ENCODE results near the gene MAP2K7. TPM values are rescaled to one million over a fixed set of nuclear protein-coding genes. Genes with fewer than 3 reads are reported as not detected.

The MAP2K7 gene
- polyA plus RNA-seq, 1 donor (not counting 4 experiments of a cell fraction or from before 2014, with no cell fraction given): 8.4 TPM

GRCh38 chr19:7859831-7860713 lies 43.6 kb upstream of the MAP2K7 start:
- Histone ChIP-seq H3K36me3 (ENCODE audit: control insufficient read depth in 2 of 2, extremely low read depth in 1 of 2, insufficient read depth in 2 of 2, low read length in 2 of 2) (peaks cover 0 to 8% of the 10 kb centered on the region in 2 experiments), H3K79me2 (ENCODE audit: control insufficient read depth, insufficient read depth, low read length) (no peaks in the 10 kb centered on the region), H3K9me1 (ENCODE audit: control insufficient read depth, extremely low read depth, insufficient read depth, low read length) (no peaks in the 10 kb centered on the region), H3K9me3 (ENCODE audit: control insufficient read depth, low read depth, low read length) (no peaks in the 10 kb centered on the region), H3K4me1 (ENCODE audit: control insufficient read depth, extremely low read depth, insufficient read depth, low read length) (peaks cover 3% of the 10 kb centered on the region), H3K4me3 (ENCODE audit: control insufficient read depth in 2 of 3, extremely low read depth in 1 of 3, insufficient read depth in 2 of 3, low read depth in 1 of 3, low read length in 3 of 3) (no peak overlapping the region), H3K4me2 (ENCODE audit: control insufficient read depth, extremely low read depth, insufficient read depth, low read depth, low read length) (no peak overlapping the region), H3K27ac (ENCODE audit: control insufficient read depth, insufficient read depth, low read length) (no peak overlapping the region), H3K9ac (ENCODE audit: control insufficient read depth, extremely low read depth, insufficient read depth, low read length) (no peak overlapping the region), H4K20me1 (ENCODE audit: control insufficient read depth, extremely low read depth, insufficient read depth, low read length) (no peaks in the 10 kb centered on the region), H2AFZ (ENCODE audit: control insufficient read depth, low read length) (no peak overlapping the region), H3K27me3 (ENCODE audit: control insufficient read depth, extremely low read depth, insufficient read depth, low read length) (no peaks in the 10 kb centered on the region)
- TF ChIP-seq, protein P1, sequence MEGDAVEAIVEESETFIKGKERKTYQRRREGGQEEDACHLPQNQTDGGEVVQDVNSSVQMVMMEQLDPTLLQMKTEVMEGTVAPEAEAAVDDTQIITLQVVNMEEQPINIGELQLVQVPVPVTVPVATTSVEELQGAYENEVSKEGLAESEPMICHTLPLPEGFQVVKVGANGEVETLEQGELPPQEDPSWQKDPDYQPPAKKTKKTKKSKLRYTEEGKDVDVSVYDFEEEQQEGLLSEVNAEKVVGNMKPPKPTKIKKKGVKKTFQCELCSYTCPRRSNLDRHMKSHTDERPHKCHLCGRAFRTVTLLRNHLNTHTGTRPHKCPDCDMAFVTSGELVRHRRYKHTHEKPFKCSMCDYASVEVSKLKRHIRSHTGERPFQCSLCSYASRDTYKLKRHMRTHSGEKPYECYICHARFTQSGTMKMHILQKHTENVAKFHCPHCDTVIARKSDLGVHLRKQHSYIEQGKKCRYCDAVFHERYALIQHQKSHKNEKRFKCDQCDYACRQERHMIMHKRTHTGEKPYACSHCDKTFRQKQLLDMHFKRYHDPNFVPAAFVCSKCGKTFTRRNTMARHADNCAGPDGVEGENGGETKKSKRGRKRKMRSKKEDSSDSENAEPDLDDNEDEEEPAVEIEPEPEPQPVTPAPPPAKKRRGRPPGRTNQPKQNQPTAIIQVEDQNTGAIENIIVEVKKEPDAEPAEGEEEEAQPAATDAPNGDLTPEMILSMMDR (optimal IDR thresholded peaks at IDR 0.05 in 1 of 3, IDR thresholded peaks at IDR 0.05 in 1 of 3, conservative IDR thresholded peaks at IDR 0.05 in 1 of 3; ENCODE audit: extremely low read depth in 1 of 3, insufficient read depth in 2 of 3, low read length in 3 of 3): no peak
- TF ChIP-seq EZH2 (IDR thresholded peaks at IDR 0.05; ENCODE audit: low read length): no peak
- dilution Hi-C loops (cut with MboI; ENCODE audit: extremely low pct_ligation_motif_present, low sequenced_read_pairs): no loop called here
- FAIRE-seq (no peak), DNase-seq (ENCODE audit: low read depth, low spot score) (no peak)

- Histone ChIP-seq H2AFZ (ENCODE audit: control insufficient read depth, low read length) (no peak overlapping the region), H3K4me1 (ENCODE audit: control insufficient read depth, extremely low read depth, insufficient read depth, low read length) (peaks cover 8% of the 10 kb centered on the region), H3K9me1 (ENCODE audit: control insufficient read depth, extremely low read depth, insufficient read depth, low read length) (no peaks in the 10 kb centered on the region), H3K36me3 (ENCODE audit: control insufficient read depth in 2 of 2, extremely low read depth in 1 of 2, insufficient read depth in 2 of 2, low read length in 2 of 2) (peaks cover 0 to 8% of the 10 kb centered on the region in 2 experiments), H4K20me1 (ENCODE audit: control insufficient read depth, extremely low read depth, insufficient read depth, low read length) (no peaks in the 10 kb centered on the region), H3K27me3 (ENCODE audit: control insufficient read depth, extremely low read depth, insufficient read depth, low read length) (no peaks in the 10 kb centered on the region), H3K9ac (ENCODE audit: control insufficient read depth, extremely low read depth, insufficient read depth, low read length) (no peak overlapping the region), H3K9me3 (ENCODE audit: control insufficient read depth, low read depth, low read length) (no peaks in the 10 kb centered on the region), H3K4me3 (ENCODE audit: control insufficient read depth in 2 of 3, extremely low read depth in 1 of 3, insufficient read depth in 2 of 3, low read depth in 1 of 3, low read length in 3 of 3) (no peak overlapping the region), H3K4me2 (ENCODE audit: control insufficient read depth, extremely low read depth, insufficient read depth, low read depth, low read length) (no peak overlapping the region), H3K79me2 (ENCODE audit: control insufficient read depth, insufficient read depth, low read length) (no peaks in the 10 kb centered on the region), H3K27ac (ENCODE audit: control insufficient read depth, insufficient read depth, low read length) (no peak overlapping the region)
- no peak for TF ChIP-seq EZH2 (IDR thresholded peaks at IDR 0.05; ENCODE audit: low read length)
- TF ChIP-seq, protein P1 (optimal IDR thresholded peaks at IDR 0.05 in 1 of 3, IDR thresholded peaks at IDR 0.05 in 1 of 3, conservative IDR thresholded peaks at IDR 0.05 in 1 of 3; ENCODE audit: extremely low read depth in 1 of 3, insufficient read depth in 2 of 3, low read length in 3 of 3): no peak
- DNase-seq (ENCODE audit: low read depth, low spot score) (no peak), FAIRE-seq (no peak)
- dilution Hi-C loops (cut with MboI; ENCODE audit: extremely low pct_ligation_motif_present, low sequenced_read_pairs): no loop called here
Measured at GRCh38 chr19:7860714-7861618, 42.7 kb upstream of the MAP2K7 start.
